Endometrial microvascular endothelial cells (primary cell): ENCODE data around the gene P3H4. TPM values are rescaled to one million over a fixed set of nuclear protein-coding genes. Genes with fewer than 3 reads are reported as not detected.

Experiments used
- in situ Hi-C: cut with HindIII; loops from 2 replicates; pipeline ENCODE4 v1.10.0; 2017; ENCODE audit warnings: low sequenced_read_pairs, low pct_unique_long_range_greater_than_20kb; ENCODE audit errors: inconsistent ontology term
- total RNA-seq: library from RNA; depleted of rRNA; stranded (reverse); fragments of >200 nt; gene quantifications from one replicate; pipeline ENCODE4 v1.2.3, GENCODE V29; 2015; ENCODE audit errors: inconsistent ontology term

P3H4 gene
- total RNA-seq, 1 donor from 2014 or later, result 33.3 TPM

- in situ Hi-C loops, result no loop called here
These were observed 10.7 kb upstream of the P3H4 start for GRCh38 chr17:41822216-41823140.

- in situ Hi-C loops, result no loop called here
These were observed 10.0 kb upstream of the P3H4 start for GRCh38 chr17:41821776-41822175.

GRCh38 chr17:41818024-41818423 lies 6.3 kb upstream of the P3H4 start:
- in situ Hi-C loops, result no loop called here

GRCh38 chr17:41816637-41817320 lies 5.0 kb upstream of the P3H4 start:
- in situ Hi-C loops, result no loop called here

- in situ Hi-C loops, result no loop called here
These were observed 2.4 kb upstream of the P3H4 start for GRCh38 chr17:41814195-41814594.

GRCh38 chr17:41813699-41814124 lies 2.0 kb upstream of the P3H4 start:
- in situ Hi-C loops, result no loop called here

GRCh38 chr17:41813152-41813680 lies 1.5 kb upstream of the P3H4 start:
- in situ Hi-C loops, result no loop called here

- in situ Hi-C loops, result no loop called here
These were observed 817 bp upstream of the P3H4 start, which contains the start of gene FKBP10 for GRCh38 chr17:41812381-41813151. Gene FKBP10, plus strand, starts transcription at chr17:41813004. Its CDS starts 31 bp downstream, at chr17:41813035.

GRCh38 chr17:41810659-41811548 lies 845 bp downstream of the P3H4 start:
- in situ Hi-C loops, result no loop called here

- in situ Hi-C loops, result loop anchor here (10.0 kb wide), 1 partner anchor 82 kb away; no protein-coding TSS in a partner anchor
These were observed 4.9 kb downstream of the P3H4 start for GRCh38 chr17:41806685-41807445.

GRCh38 chr17:41803049-41804020 lies 8.4 kb downstream of the P3H4 start:
- in situ Hi-C loops, result loop anchor here (10.0 kb wide), 1 partner anchor 79 kb away; no protein-coding TSS in a partner anchor

GRCh38 chr17:41801374-41802271 lies 10.1 kb downstream of the P3H4 start:
- in situ Hi-C loops, result loop anchor here (10.0 kb wide), 1 partner anchor 77 kb away; no protein-coding TSS in a partner anchor

GRCh38 chr17:41800601-41801373 lies 11.0 kb downstream of the P3H4 start:
- in situ Hi-C loops, result loop anchor here (10.0 kb wide), 1 partner anchor 76 kb away; no protein-coding TSS in a partner anchor

GRCh38 chr17:41799366-41799765 lies 12.4 kb downstream of the P3H4 start:
- in situ Hi-C loops, result no loop called here
